Esophagus mucosa (tissue), 1 donor: ENCODE measurements around the gene AP2A2. TPM values are rescaled to one million over a fixed set of nuclear protein-coding genes. Genes with fewer than 3 reads are reported as not detected.

ENCODE experiments used
- ATAC-seq: fragments of 200-7000 bp; cut with Tn5 transposase; one replicate; pipeline ENCODE4 v1.9.1; 2020
- total RNA-seq: library from RNA; stranded (reverse); gene quantifications from one replicate; pipeline ENCODE4 v1.2.4, GENCODE V29; 2023
- donor health status: DM: yes; HTN: yes; CAD: no.

The AP2A2 gene
- total RNA-seq, 1 donor from 2014 or later: 34.9 TPM

DNA sequence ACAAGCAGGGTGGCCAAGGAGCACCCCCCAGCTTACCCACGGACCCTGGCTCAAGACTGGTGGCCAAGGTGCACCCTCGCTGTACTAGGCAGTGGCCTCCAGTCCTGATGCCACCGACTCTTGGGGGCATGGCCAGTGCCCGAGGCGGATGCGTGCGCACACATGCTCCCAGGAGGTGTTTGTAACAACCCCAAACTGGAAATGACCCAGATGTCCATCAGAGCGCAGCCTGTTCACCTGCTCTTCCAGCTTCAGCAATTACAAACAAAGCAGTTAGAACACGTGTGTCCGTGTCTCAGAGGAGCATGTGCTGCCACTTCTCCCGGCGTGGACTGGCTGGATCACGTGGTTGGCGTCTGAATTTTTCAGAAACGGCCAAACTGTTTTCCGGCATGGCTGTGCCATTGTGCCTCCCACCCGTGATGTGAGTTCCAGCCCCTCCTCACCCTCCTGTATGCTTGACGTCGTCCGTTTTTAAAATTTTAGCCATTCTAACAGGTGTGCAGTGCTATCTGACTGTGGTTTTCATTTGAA, 118.0 kb downstream of the AP2A2 start:
- ATAC-seq: peak; percentile 16

GRCh38 chr11:1044160-1044559, 118.5 kb downstream of the AP2A2 start:
- no peak for ATAC-seq

DNA sequence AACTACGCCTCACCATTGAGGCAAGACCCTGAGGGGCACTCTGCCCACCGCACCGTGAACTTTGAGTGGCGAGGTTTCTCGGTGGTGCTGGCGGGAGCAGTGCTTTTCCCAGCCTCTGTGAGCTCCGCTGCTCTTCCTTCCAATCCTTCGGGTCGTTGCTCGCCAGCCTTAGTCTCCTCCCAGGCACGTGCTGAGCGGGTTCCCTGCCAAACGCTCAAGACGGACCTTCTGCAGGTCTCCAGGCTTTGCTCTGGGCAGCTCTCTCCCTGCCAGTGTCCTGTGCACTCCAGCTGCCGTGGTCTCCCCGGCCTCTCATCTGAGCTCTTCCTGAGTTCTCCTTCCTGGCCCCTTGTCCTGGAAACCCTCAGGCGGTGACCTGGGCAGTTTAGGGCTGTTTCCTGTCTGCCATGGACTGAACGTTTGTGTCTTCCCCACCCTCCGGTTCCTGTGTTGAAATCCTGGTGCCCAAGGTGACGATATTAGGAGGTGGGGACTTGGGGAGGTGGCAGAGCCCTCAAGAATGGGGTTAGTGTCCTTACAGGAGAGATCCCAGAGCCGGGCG, 122.0 kb downstream of the AP2A2 start:
- ATAC-seq: no peak

DNA sequence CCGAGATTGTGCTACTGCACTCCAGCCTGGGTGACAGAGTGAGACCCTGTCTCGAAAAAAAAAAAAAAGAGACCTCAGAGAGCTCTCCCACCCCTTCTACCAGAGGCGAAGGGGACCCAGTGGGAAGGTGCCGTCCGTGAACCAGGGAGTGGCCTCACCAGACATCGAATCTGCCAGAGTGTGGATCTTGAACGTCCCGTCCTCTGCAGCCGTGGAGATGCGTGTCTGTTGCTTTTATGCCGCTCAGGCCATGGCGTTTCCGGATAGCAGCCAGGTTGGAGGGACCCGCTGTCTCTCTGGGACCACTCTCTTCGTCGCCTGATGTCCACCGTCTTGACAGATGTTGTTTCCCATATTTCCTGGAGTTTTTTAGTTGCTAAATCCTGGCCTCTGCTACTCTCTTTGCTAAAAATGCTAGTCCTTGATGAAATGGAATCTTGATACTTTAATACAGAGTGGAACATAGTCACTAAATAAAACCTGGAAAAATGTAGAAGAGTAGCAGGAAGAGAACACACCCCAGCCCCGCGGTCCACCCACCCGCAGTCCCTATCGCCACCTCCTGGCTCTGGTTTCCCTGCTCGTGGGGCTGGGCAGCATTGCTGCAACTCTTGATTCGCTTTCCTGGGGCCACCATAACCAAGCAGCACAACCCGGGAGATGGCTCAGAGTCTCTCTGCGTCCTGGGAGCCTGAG, 122.9 kb downstream of the AP2A2 start:
- no peak for ATAC-seq

- ATAC-seq: no peak
Measured at GRCh38 chr11:1049071-1049405, 123.4 kb downstream of the AP2A2 start.

DNA sequence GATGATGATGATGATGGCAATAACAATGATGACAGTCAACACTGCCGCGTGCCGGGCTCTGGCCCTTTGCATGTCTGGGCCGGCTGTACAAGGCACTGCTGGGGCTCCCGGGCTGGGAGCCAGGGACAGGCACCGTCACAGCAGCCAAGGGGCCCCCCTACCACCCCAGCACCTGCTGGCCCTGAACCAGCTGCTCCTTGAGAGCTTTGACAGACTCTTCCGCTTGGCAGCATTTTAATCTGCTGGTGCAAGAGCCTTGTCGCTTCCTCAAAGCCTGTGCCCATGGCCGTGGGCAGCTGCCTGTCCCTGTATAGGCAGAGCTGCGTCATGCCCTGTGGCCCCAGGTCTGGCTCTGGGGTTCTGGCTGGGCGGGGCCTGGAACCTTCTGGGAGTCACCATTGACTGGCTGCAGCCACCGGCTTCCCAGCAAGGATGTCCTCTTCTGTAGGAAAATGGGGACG, 123.8 kb downstream of the AP2A2 start:
- peak; percentile 37 for ATAC-seq

- ATAC-seq: no peak
Measured at GRCh38 chr11:1049911-1050580, 124.4 kb downstream of the AP2A2 start.

GRCh38 chr11:1050581-1051355, 125.1 kb downstream of the AP2A2 start:
- ATAC-seq: peak; percentile 95

DNA sequence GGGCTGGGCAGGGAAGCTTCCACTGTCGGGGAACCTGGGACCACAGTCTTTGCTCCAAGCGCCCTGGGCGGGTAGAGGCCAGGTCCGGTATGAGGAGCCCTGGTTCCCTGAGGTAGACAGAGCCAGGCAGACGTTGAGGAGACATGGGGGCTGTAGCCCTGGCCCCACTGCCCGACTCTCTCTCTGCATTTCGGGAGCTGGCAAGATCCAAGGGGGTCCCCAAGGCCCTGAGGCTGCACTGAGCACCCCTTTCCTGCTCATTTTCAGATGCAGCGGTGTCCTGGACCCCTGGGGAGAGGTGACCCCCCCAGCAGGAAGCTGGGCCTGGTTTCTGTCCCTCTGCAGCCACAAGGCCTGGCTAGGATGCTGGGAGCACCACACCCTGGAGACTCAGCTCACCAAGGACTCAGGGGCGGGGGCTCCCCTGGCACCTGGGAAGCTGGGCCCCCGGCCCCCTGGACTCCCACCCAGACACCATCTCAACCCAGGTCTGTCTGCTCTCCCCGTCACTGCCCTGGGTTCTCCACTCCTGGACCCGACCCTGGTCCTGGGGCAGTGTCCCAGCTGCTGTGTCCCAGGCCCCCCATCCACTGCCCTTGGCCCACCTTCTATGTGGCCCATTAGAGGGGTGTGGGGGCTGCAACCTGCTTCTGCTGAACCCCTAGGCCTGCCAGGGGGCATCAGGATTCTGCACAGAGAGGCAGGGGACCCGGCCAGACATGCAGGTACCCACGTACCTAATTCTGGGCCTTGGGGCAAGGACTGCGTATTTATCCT, 125.9 kb downstream of the AP2A2 start:
- ATAC-seq: no peak

DNA sequence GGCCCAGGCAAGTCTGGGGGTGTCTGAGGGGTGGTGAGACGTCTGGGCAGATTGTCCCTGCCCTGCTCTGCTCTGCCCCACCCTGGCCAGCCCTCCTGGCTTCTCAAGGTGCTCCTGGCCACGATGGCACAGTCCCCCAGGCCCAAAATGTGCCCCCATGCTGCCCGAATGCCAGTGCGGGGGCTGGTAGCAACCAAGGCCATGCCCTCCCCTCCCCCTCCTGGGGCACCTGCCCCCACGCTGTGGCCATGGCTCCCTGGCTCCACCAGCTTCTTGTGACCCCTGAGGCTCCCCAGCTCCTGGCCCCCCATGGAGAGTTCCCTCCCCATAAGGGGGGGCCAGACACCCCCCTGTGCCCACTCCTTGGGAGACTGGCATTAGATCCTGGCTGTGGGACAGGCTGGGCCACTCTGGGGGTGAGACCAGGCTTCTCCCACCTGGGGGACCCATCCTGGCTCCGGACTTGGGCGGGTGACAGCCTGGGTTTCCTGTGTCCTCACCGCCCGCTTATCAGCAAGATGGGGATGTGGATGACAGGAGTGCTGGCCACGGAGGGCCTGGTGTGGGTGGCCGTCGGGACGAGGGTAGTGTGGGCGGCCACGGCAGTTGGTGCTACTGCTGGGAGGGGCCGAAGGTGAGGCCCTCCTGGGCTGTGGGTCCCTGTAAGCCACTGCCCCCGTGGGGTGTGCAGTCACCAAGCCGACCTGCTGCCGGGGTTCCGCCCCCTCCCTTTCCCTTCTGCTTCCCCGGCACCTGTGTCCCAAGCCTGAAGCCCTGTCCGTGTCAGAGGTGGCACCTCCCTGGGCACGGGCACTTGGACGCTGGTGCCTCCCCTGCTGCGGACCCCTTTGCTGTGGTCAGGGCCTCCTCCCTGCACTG, 126.7 kb downstream of the AP2A2 start:
- ATAC-seq: no peak

- no peak for ATAC-seq
Measured at GRCh38 chr11:1053121-1053901, 127.6 kb downstream of the AP2A2 start.

DNA sequence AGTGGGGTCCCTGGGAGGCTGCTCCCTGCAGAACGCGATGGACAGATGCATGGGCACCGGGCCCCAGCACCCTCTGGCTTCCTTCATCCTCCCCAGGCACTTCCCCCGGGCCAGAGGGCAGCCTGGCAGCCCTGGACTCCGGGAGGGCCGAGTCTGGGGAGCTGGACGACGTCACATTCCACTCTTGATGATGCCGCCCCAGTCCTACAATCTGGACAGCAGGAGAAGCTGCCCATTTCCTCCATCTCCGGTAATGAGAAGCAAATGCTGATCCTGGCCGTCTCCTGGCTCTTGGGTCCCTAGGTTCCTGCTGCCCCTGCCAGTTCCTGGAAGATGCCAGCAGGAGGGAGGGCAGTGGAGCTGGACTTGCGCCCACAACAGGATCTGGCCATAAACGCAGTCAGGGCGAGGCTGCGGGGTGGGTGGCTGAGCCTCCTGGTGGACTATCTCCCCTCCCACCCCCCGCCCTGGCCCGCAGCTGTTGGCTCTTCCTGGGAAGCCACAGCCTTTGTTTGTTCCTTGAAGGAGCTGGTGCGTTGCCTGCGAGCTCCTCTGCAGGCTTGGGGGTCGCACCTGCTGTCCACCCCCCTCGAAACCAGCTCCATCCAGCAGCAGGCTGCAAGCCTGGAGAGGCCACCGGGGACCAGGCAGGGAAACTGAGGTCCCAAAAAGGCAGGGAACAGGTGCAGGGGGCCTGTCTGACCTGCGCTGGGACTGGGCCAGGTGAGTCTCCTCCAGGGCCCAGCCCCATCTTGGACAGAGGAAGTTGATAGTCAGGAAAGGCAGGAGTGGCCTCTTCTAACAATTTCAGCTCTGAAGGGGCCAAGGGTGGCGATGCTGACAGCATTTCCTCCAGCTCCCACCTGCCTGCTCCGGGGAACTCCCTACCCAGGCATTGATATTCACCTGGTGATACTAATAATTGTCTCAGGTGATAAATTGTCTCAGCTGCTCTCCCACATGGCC, 128.8 kb downstream of the AP2A2 start:
- ATAC-seq: no peak

- ATAC-seq: no peak
Measured at GRCh38 chr11:1055109-1055703, 129.5 kb downstream of the AP2A2 start.

DNA sequence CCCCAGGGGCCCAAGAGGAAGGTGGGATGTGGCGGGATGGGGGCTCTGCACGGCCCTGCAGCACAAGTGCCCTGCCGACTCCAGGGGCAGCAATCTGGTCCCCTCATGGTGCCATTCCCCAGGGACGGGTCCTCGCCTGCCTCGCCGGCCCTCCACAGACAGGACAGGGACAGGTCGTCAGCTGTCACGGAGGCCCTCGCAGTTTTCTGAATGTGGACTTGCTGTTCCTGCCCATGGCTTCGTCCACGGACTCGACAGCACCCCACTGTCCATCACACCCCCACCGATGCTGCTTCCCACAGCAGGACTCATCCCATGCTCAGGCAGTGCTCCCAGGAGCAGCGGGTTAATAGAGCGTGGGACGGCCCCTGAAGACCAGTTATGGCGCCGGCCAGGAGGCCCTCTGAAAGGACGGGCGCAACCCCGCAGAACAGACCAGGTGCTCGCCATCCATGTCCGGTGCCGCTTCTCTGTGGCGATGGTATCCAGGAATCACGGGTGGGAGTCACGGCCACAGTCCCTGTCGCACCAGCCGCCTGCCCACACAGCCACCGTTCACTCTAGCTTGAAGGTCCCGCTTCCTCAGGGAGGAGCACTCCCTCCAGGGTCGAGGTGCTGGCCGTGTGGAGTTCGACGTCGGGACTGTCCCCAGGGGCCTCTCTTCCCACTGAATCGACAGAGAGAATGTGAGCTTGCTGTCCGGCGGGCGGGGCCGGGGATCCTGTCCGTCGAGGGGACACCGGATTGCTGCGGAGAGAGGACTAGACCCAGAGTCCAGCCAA, 130.5 kb downstream of the AP2A2 start:
- no peak for ATAC-seq

DNA sequence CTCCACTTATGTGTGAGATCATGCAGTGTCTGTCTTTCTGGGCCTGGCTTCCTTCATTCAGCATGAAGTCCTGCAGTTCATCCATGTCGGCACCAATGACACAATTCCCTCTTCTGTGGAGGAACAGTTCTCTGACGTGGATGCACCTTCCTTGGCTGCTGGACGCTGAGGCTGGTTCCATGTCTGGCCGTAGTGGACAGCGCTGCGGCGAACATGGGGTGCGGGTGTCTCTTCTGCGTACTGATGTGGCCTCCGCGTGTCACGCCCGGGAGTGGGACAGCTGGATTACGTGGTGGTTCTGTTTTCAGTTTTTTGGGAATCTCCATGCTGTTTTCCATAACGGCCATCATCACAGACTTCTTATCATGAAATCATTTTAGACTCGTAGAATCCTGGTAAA, 132.1 kb downstream of the AP2A2 start:
- no peak for ATAC-seq

- ATAC-seq: no peak
Measured at GRCh38 chr11:1059759-1060158, 134.1 kb downstream of the AP2A2 start.

DNA sequence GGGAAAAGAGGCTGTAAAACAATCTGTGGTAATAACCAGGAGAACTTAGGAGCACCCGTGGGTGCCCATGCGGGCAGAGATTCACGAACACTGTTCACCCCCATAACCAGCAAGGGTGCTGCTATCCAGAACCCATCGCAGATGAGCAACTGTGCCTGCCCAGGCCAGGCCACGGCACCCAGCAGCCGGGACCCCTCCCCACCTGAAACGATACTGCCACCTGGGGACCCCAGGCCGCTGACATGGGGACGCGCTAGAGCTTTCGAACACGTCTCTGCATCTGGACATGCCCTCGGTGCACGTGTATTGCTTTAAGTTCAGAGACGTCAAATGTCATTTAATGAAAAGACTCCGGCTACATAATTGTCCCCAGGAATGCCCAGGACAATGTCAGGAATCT, 134.7 kb downstream of the AP2A2 start:
- no peak for ATAC-seq
